HL-60 (cell line): ENCODE measurements around the gene SIAH1.
"Not testable (repeated sequence)": the region's sequence is repeated elsewhere in the genome, so short reads cannot be mapped to it uniquely, and the experiment has no call there.

ENCODE experiments used
- DNase-seq, 2 experiments: peaks; one replicate each; pipeline ENCODE4 v3.0.0-alpha.2; 2010 to 2020; ENCODE audit warnings: low read depth in 1 of 2, low spot score in 1 of 2
- H3K27ac ChIP-seq: fragments of 250-450 bp; sonication (Bioruptor Pico); replicated peaks from 2 replicates; pipeline ENCODE4 v1.5.1; 2020; ENCODE audit warnings: mild to moderate bottlenecking, moderate library complexity
- H3K27me3 ChIP-seq: fragments of 250-450 bp; sonication (Bioruptor Pico); 2 replicates; pipeline ENCODE4 v1.5.1; 2021; ENCODE audit warnings: mild to moderate bottlenecking, moderate library complexity; ENCODE audit not compliant: insufficient read depth, poor library complexity, severe bottlenecking
- H3K4me3 ChIP-seq: replicated peaks from 2 replicates; pipeline ENCODE4 v1.5.1; 2011; ENCODE audit warnings: mild to moderate bottlenecking, control low read depth, low read length; ENCODE audit not compliant: insufficient read depth
- GABPA ChIP-seq: IDR thresholded peaks from 2 replicates; pipeline ENCODE4 v1.6.1; 2012; ENCODE audit warnings: low read depth
- POLR2AphosphoS5 ChIP-seq: IDR thresholded peaks from 2 replicates; pipeline ENCODE4 v1.6.1; 2012; ENCODE audit warnings: low read depth
- SPI1 ChIP-seq: IDR thresholded peaks from 2 replicates; pipeline ENCODE4 v1.6.1; 2012; ENCODE audit warnings: low read depth, mild to moderate bottlenecking, borderline replicate concordance
- TF ChIP-seq, protein P1 (sequence below): IDR thresholded peaks from one replicate; pipeline ENCODE4 v1.5.1; 2011; ENCODE audit warnings: low read length, control low read depth, inconsistent platforms; ENCODE audit not compliant: insufficient read depth
- TF ChIP-seq, protein P2 (sequence below): IDR thresholded peaks from 2 replicates; pipeline ENCODE4 v1.6.1; 2012; ENCODE audit warnings: low read depth; ENCODE audit not compliant: insufficient replicate concordance

Gene SIAH1

DNA sequence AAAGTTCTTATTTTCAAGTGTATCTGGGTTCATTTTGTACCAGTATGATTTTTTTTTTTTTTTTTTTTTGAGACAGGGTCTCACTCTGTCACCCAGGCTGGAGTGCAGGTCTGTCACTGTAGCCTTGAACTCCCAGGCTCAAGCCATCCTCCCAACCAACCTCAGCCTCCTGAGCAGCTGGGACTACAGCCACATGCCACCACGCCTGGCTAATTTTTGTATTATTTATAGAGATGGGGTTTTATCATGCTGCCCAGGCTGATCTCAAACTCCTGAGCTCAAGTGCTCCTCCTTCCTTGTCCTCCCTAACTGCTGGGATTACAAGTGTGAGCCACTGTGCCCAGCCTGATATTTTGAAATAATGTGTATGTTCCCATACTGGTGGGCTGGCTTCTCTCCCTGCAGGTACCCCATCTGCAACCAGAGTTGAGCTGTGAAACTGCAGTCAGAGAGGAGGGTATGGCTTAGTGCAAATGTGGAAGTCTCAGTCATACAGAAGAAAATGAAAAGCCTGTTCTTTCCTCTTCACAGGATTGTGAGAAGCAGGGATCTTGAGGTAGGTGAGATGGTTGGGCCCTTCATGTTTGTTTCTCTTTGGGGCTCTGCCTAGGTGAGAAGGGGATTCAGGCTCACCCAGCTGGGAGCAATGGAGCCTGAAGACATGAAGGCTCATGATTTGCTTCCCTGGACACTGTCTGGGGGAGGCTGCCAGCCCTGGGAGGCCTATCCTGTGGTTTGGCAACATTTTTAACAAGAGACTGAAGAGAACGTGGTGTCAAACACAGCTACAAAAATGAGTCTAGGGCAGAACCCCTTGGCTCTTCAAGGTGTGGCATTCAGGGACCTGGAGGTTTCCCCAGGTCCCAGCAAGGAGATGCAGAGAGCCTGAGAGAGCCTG, 41.3 kb upstream of the SIAH1 start:
- TF ChIP-seq GABPA (no peak), SPI1 (no peak), POLR2AphosphoS5 (no peak)
- TF ChIP-seq, protein P1, sequence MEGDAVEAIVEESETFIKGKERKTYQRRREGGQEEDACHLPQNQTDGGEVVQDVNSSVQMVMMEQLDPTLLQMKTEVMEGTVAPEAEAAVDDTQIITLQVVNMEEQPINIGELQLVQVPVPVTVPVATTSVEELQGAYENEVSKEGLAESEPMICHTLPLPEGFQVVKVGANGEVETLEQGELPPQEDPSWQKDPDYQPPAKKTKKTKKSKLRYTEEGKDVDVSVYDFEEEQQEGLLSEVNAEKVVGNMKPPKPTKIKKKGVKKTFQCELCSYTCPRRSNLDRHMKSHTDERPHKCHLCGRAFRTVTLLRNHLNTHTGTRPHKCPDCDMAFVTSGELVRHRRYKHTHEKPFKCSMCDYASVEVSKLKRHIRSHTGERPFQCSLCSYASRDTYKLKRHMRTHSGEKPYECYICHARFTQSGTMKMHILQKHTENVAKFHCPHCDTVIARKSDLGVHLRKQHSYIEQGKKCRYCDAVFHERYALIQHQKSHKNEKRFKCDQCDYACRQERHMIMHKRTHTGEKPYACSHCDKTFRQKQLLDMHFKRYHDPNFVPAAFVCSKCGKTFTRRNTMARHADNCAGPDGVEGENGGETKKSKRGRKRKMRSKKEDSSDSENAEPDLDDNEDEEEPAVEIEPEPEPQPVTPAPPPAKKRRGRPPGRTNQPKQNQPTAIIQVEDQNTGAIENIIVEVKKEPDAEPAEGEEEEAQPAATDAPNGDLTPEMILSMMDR: no peak
- TF ChIP-seq, protein P2, sequence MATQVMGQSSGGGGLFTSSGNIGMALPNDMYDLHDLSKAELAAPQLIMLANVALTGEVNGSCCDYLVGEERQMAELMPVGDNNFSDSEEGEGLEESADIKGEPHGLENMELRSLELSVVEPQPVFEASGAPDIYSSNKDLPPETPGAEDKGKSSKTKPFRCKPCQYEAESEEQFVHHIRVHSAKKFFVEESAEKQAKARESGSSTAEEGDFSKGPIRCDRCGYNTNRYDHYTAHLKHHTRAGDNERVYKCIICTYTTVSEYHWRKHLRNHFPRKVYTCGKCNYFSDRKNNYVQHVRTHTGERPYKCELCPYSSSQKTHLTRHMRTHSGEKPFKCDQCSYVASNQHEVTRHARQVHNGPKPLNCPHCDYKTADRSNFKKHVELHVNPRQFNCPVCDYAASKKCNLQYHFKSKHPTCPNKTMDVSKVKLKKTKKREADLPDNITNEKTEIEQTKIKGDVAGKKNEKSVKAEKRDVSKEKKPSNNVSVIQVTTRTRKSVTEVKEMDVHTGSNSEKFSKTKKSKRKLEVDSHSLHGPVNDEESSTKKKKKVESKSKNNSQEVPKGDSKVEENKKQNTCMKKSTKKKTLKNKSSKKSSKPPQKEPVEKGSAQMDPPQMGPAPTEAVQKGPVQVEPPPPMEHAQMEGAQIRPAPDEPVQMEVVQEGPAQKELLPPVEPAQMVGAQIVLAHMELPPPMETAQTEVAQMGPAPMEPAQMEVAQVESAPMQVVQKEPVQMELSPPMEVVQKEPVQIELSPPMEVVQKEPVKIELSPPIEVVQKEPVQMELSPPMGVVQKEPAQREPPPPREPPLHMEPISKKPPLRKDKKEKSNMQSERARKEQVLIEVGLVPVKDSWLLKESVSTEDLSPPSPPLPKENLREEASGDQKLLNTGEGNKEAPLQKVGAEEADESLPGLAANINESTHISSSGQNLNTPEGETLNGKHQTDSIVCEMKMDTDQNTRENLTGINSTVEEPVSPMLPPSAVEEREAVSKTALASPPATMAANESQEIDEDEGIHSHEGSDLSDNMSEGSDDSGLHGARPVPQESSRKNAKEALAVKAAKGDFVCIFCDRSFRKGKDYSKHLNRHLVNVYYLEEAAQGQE: no peak
- no peak overlapping the region for H3K27ac ChIP-seq
- no peak overlapping the region for H3K4me3 ChIP-seq
- no peak for DNase-seq
- H3K27me3 ChIP-seq: no peaks in the 10 kb centered on the region

DNA sequence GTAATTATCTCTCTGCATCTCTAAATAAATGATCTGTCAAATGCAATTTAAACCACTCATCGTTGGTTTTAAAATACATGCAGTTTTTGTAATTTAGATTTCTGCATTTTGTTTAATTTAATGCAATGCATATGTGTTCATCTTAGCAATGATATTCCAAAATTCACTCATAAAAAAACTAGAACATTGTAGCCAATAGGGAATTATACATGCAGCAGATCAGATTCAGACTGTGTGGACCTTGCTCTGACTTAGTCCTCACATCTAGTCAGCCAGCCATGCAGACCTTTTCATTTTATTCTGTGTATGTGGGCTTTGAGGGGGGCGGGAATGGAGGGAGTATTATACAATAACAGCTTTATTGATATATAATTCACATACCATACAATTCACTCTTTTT, 37.3 kb upstream of the SIAH1 start:
- no peaks in the 10 kb centered on the region for H3K27me3 ChIP-seq
- DNase-seq: no peak
- no peak overlapping the region for H3K27ac ChIP-seq
- TF ChIP-seq GABPA (no peak), POLR2AphosphoS5 (no peak), SPI1 (no peak)
- H3K4me3 ChIP-seq: no peak overlapping the region

DNA sequence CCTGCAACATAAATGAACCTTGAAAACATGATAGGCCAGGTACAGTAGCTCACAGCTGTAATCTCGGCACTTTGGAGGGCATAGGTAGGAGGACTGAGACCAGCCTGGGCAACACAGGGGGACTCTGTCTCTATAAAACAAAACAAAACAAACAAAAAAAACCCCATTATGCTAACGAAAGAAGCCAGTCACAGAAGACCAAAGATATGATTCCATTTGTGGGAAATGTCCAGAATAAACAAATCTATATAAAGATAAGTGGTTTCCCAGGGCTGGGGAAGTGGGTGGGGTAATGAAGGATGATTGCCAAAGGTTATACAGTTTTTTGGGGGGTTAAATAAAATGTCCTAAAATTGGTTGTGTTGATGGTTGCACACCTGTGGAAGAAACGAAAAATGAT, 36.5 kb upstream of the SIAH1 start:
- no peak overlapping the region for H3K27ac ChIP-seq
- TF ChIP-seq GABPA: no peak
- TF ChIP-seq, protein P1: no peak
- TF ChIP-seq SPI1: no peak
- TF ChIP-seq, protein P2: no peak
- TF ChIP-seq POLR2AphosphoS5: no peak
- H3K27me3 ChIP-seq: no peaks in the 10 kb centered on the region
- no peak for DNase-seq
- no peak overlapping the region for H3K4me3 ChIP-seq

DNA sequence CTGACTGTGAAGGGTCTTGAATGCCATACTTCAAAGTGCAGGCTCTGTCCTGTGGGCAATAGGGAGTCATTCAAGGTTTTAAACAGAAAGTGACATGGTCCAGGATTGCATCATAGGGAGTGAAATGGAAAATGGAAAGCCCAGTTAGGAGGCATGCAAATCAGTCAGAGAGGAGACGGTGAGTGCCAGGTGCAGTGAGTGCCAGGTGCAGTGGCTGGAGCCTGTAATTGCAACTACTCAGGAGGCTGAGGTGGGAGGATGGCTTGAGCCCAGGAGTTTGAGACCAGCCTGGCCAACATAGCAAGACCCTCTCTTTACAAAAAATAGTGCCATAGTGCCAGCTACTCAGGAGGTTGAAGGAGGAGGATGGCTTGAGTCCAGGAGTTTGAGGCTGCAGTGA, 35.2 kb upstream of the SIAH1 start:
- no peak for DNase-seq
- H3K27me3 ChIP-seq: no peaks in the 10 kb centered on the region
- no peak overlapping the region for H3K27ac ChIP-seq
- TF ChIP-seq SPI1: no peak
- TF ChIP-seq POLR2AphosphoS5: no peak
- TF ChIP-seq, protein P2: no peak
- TF ChIP-seq, protein P1: no peak
- no peak for TF ChIP-seq GABPA
- no peak overlapping the region for H3K4me3 ChIP-seq

DNA sequence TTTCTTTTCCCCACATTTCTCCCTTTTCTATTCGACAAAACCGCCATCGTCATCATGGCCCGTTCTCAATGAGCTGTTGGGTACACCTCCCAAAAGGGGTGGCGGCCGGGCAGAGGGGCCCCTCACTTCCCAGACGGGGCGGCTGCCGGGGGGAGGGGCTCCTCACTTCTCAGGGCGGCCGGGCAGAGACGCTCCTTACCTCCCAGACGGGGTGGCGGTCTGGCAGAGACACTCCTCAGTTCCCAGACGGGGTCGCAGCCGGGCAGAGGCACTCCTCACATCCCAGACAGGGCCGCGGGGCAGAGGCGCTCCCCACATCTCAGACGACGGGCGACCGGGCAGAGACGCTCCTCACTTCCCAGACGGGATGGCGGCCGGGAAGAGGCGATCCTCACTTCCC, 31.4 kb upstream of the SIAH1 start:
- H3K27me3 ChIP-seq, H3K27ac ChIP-seq, DNase-seq: not testable (repeated sequence)

More for the DNA sequence above, 31.4 kb upstream of the SIAH1 start:
- not testable (repeated sequence) for H3K4me3 ChIP-seq
